ENCODE measurements around the gene SLC2A1.

DNA sequence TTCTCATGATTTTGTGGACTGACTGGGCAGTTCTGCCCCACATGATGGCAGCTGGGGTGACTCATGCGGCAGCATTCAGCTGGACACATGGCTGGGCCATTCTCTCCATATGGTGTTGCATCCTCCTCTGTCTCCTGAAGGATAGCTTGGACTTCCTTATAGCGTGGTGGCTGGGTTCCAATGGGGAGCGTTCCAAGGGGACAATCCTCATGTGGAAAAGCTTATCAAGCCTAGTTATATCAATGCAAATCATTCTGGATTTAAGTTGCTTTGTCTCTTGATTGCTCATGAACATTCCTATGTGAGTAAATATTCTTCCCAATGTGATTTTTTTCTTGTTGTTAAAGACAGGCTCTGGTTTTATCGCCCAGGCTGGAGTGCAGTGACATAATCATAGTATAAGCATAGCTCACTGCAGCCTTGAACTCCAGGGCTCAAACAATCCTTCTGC is 13.2 kb upstream of the SLC2A1 start:
- TF ChIP-seq, protein P1, sequence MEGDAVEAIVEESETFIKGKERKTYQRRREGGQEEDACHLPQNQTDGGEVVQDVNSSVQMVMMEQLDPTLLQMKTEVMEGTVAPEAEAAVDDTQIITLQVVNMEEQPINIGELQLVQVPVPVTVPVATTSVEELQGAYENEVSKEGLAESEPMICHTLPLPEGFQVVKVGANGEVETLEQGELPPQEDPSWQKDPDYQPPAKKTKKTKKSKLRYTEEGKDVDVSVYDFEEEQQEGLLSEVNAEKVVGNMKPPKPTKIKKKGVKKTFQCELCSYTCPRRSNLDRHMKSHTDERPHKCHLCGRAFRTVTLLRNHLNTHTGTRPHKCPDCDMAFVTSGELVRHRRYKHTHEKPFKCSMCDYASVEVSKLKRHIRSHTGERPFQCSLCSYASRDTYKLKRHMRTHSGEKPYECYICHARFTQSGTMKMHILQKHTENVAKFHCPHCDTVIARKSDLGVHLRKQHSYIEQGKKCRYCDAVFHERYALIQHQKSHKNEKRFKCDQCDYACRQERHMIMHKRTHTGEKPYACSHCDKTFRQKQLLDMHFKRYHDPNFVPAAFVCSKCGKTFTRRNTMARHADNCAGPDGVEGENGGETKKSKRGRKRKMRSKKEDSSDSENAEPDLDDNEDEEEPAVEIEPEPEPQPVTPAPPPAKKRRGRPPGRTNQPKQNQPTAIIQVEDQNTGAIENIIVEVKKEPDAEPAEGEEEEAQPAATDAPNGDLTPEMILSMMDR (optimal IDR thresholded peaks at IDR 0.05 in 1 of 3, IDR thresholded peaks at IDR 0.05 in 1 of 3, conservative IDR thresholded peaks at IDR 0.05 in 1 of 3; ENCODE audit: extremely low read depth in 1 of 3, insufficient read depth in 2 of 3, low read length in 3 of 3), result no peak
- TF ChIP-seq EZH2 (IDR thresholded peaks at IDR 0.05; ENCODE audit: low read length), result no peak
